Bone marrow (tissue), 2 donors: ENCODE measurements around the gene CCDC60.
"Not testable (repeated sequence)": the region's sequence is repeated elsewhere in the genome, so short reads cannot be mapped to it uniquely, and the experiment has no call there.

Source experiments
- DNase-seq, 2 donors: peaks; one replicate each; lab custom pipeline; 2025; lab: John Stamatoyannopoulos, UW

Gene CCDC60

GRCh38 chr12:119338593-119339363, 4.2 kb downstream of the CCDC60 start:
- DNase-seq = no peak

- DNase-seq = no peak
Measured at GRCh38 chr12:119340578-119340977, 6.0 kb downstream of the CCDC60 start.

- DNase-seq = no peak
Measured at GRCh38 chr12:119341020-119341419, 6.5 kb downstream of the CCDC60 start.

GRCh38 chr12:119341988-119342387, 7.5 kb downstream of the CCDC60 start:
- DNase-seq = no peak

- DNase-seq = no peak
Measured at GRCh38 chr12:119343130-119343529, 8.6 kb downstream of the CCDC60 start.

- no peak for DNase-seq
Measured at GRCh38 chr12:119354172-119354571, 19.6 kb downstream of the CCDC60 start.

- not testable (repeated sequence) for DNase-seq
Measured at GRCh38 chr12:119360366-119360765, 25.8 kb downstream of the CCDC60 start.

GRCh38 chr12:119363037-119363436, 28.5 kb downstream of the CCDC60 start:
- DNase-seq = no peak

- no peak for DNase-seq
Measured at GRCh38 chr12:119363490-119363889, 29.0 kb downstream of the CCDC60 start.

GRCh38 chr12:119365451-119365850, 30.9 kb downstream of the CCDC60 start:
- no peak for DNase-seq

- DNase-seq = no peak
Measured at GRCh38 chr12:119366007-119366406, 31.5 kb downstream of the CCDC60 start.

- no peak for DNase-seq
Measured at GRCh38 chr12:119369161-119369560, 34.6 kb downstream of the CCDC60 start.

GRCh38 chr12:119369907-119370546, 35.5 kb downstream of the CCDC60 start:
- DNase-seq = no peak

- DNase-seq = no peak
Measured at GRCh38 chr12:119372540-119372939, 38.0 kb downstream of the CCDC60 start.

GRCh38 chr12:119373001-119373400, 38.5 kb downstream of the CCDC60 start:
- DNase-seq = no peak

GRCh38 chr12:119373666-119374065, 39.1 kb downstream of the CCDC60 start:
- no peak for DNase-seq

GRCh38 chr12:119374635-119375034, 40.1 kb downstream of the CCDC60 start:
- DNase-seq = no peak

GRCh38 chr12:119375075-119375882, 40.8 kb downstream of the CCDC60 start:
- DNase-seq = no peak

- DNase-seq = no peak
Measured at GRCh38 chr12:119375883-119376190, 41.3 kb downstream of the CCDC60 start.

- DNase-seq = no peak
Measured at GRCh38 chr12:119378903-119379302, 44.4 kb downstream of the CCDC60 start.

- DNase-seq = no peak
Measured at GRCh38 chr12:119381471-119382235, 47.1 kb downstream of the CCDC60 start.

GRCh38 chr12:119383206-119383605, 48.7 kb downstream of the CCDC60 start:
- DNase-seq = no peak
